Skeletal muscle tissue (tissue), 4 donors: ENCODE results near the gene CLTCL1. TPM values are rescaled to one million over a fixed set of nuclear protein-coding genes. Genes with fewer than 3 reads are reported as not detected.

Experiments
- H3K27ac ChIP-seq: one replicate; pipeline ENCODE4 v1.7.0; 2013; ENCODE audit warnings: mild to moderate bottlenecking, low read depth, low read length, inconsistent platforms
- H3K27me3 ChIP-seq, 3 donors: one replicate each; pipeline ENCODE4 v1.7.0; 2013; ENCODE audit warnings: low read length in 3 of 3; ENCODE audit not compliant: control insufficient read depth in 3 of 3, insufficient read depth in 3 of 3
- H3K36me3 ChIP-seq, 3 donors: one replicate each; pipeline ENCODE4 v1.7.0; 2013; ENCODE audit warnings: low read length in 3 of 3; ENCODE audit not compliant: control insufficient read depth in 3 of 3, insufficient read depth in 3 of 3
- H3K4me1 ChIP-seq, 3 donors: one replicate each; pipeline ENCODE4 v1.7.0; 2013; ENCODE audit warnings: low read length in 3 of 3, mild to moderate bottlenecking in 3 of 3; ENCODE audit not compliant: control insufficient read depth in 3 of 3, insufficient read depth in 3 of 3
- H3K4me3 ChIP-seq, 3 donors: one replicate each; pipeline ENCODE4 v1.7.0; 2013; ENCODE audit warnings: low read length in 3 of 3
- H3K9ac ChIP-seq, 3 donors: one replicate each; pipeline ENCODE4 v1.7.0; 2013; ENCODE audit warnings: low read length in 3 of 3, mild to moderate bottlenecking in 3 of 3, moderate library complexity in 2 of 3, low read depth in 1 of 3
- H3K9me3 ChIP-seq, 3 donors: one replicate each; pipeline ENCODE4 v1.7.0; 2013; ENCODE audit warnings: low read length in 3 of 3; ENCODE audit not compliant: control insufficient read depth in 3 of 3
- total RNA-seq: library from RNA; depleted of rRNA; stranded (reverse); fragments of >200 nt; gene quantifications from one replicate; pipeline ENCODE4 v1.2.3, GENCODE V29; 2014
- donor health status: Osteomylitis.

The CLTCL1 gene
- total RNA-seq, 1 donor from 2014 or later = 33.4 TPM

- H3K27ac ChIP-seq = peak overlapping the region; percentile 1
- H3K27me3 ChIP-seq = no peaks in the 10 kb centered on the region
Observed at GRCh38 chr22:19238900-19239299, 52.6 kb downstream of the CLTCL1 start.

GRCh38 chr22:19235874-19236273 lies 55.6 kb downstream of the CLTCL1 start:
- peaks cover 20 to 47% (median 27%) of the 10 kb centered on the region in 3 donors for H3K4me1 ChIP-seq
- no peak overlapping the region for H3K9ac ChIP-seq
- peaks cover 25 to 58% (median 46%) of the 10 kb centered on the region in 3 donors for H3K36me3 ChIP-seq
- H3K4me3 ChIP-seq = no peak overlapping the region
- H3K27me3 ChIP-seq = no peaks in the 10 kb centered on the region
- no peaks in the 10 kb centered on the region for H3K9me3 ChIP-seq
- no peak overlapping the region for H3K27ac ChIP-seq

More at GRCh38 chr22:19238900-19239299, 52.6 kb downstream of the CLTCL1 start:
- Histone ChIP-seq H3K36me3 (peaks cover 21 to 50% (median 33%) of the 10 kb centered on the region in 3 donors), H3K9me3 (no peaks in the 10 kb centered on the region), H3K9ac (peak overlapping the region in 2 of 3 donors; percentile 10 to 26), H3K4me3 (no peak overlapping the region), H3K4me1 (peaks cover 24 to 50% (median 25%) of the 10 kb centered on the region in 3 donors)

GRCh38 chr22:19234126-19234896 lies 57.2 kb downstream of the CLTCL1 start:
- H3K9me3 ChIP-seq = no peaks in the 10 kb centered on the region
- H3K36me3 ChIP-seq = peaks cover 35 to 60% (median 50%) of the 10 kb centered on the region in 3 donors
- H3K27ac ChIP-seq = no peak overlapping the region
- H3K4me3 ChIP-seq = no peak overlapping the region
- H3K4me1 ChIP-seq = peaks cover 13 to 33% (median 25%) of the 10 kb centered on the region in 3 donors
- H3K27me3 ChIP-seq = no peaks in the 10 kb centered on the region
- H3K9ac ChIP-seq = no peak overlapping the region

- H3K27me3 ChIP-seq = no peaks in the 10 kb centered on the region
- peaks cover 7 to 26% (median 15%) of the 10 kb centered on the region in 3 donors for H3K4me1 ChIP-seq
- no peak overlapping the region for H3K4me3 ChIP-seq
- no peak overlapping the region for H3K27ac ChIP-seq
- peaks cover 41 to 67% (median 50%) of the 10 kb centered on the region in 3 donors for H3K36me3 ChIP-seq
- H3K9me3 ChIP-seq = no peaks in the 10 kb centered on the region
- H3K9ac ChIP-seq = no peak overlapping the region
Observed at GRCh38 chr22:19233189-19233661, 58.3 kb downstream of the CLTCL1 start.

- Histone ChIP-seq H3K4me1 (peaks cover 7 to 24% (median 20%) of the 10 kb centered on the region in 3 donors), H3K9ac (no peak overlapping the region), H3K27me3 (no peaks in the 10 kb centered on the region), H3K27ac (no peak overlapping the region), H3K4me3 (no peak overlapping the region), H3K9me3 (no peaks in the 10 kb centered on the region), H3K36me3 (peaks cover 46 to 73% (median 56%) of the 10 kb centered on the region in 3 donors)
Observed at GRCh38 chr22:19232623-19233022, 58.9 kb downstream of the CLTCL1 start.

- Histone ChIP-seq H3K9ac (no peak overlapping the region), H3K27me3 (no peaks in the 10 kb centered on the region), H3K9me3 (no peaks in the 10 kb centered on the region), H3K36me3 (peaks cover 45 to 69% (median 54%) of the 10 kb centered on the region in 3 donors), H3K27ac (no peak overlapping the region), H3K4me3 (no peak overlapping the region), H3K4me1 (peaks cover 7 to 24% (median 20%) of the 10 kb centered on the region in 3 donors)
Observed at GRCh38 chr22:19231986-19232385, 59.5 kb downstream of the CLTCL1 start.

GRCh38 chr22:19229600-19229999 lies 61.9 kb downstream of the CLTCL1 start:
- peaks cover 64 to 73% (median 68%) of the 10 kb centered on the region in 3 donors for H3K36me3 ChIP-seq

GRCh38 chr22:19228179-19228578 lies 63.3 kb downstream of the CLTCL1 start:
- peaks cover 0 to 9% (median 4%) of the 10 kb centered on the region in 3 donors for H3K4me1 ChIP-seq
- H3K9me3 ChIP-seq = no peaks in the 10 kb centered on the region
- H3K27ac ChIP-seq = no peak overlapping the region
- H3K9ac ChIP-seq = no peak overlapping the region
- H3K4me3 ChIP-seq = no peak overlapping the region
- no peaks in the 10 kb centered on the region for H3K27me3 ChIP-seq
- peaks cover 69 to 76% (median 73%) of the 10 kb centered on the region in 3 donors for H3K36me3 ChIP-seq

More at GRCh38 chr22:19229600-19229999, 61.9 kb downstream of the CLTCL1 start:
- Histone ChIP-seq H3K27me3 (no peaks in the 10 kb centered on the region), H3K9me3 (no peaks in the 10 kb centered on the region), H3K27ac (no peak overlapping the region), H3K4me3 (no peak overlapping the region), H3K9ac (no peak overlapping the region), H3K4me1 (peaks cover 4 to 14% (median 11%) of the 10 kb centered on the region in 3 donors)

GRCh38 chr22:19226428-19226827 lies 65.1 kb downstream of the CLTCL1 start:
- H3K36me3 ChIP-seq = peaks cover 72 to 78% (median 75%) of the 10 kb centered on the region in 3 donors

GRCh38 chr22:19225560-19225959 lies 66.0 kb downstream of the CLTCL1 start:
- Histone ChIP-seq H3K36me3 (peaks cover 76 to 79% (median 78%) of the 10 kb centered on the region in 3 donors), H3K27me3 (no peaks in the 10 kb centered on the region), H3K27ac (no peak overlapping the region), H3K9me3 (no peaks in the 10 kb centered on the region), H3K9ac (no peak overlapping the region), H3K4me3 (no peak overlapping the region), H3K4me1 (peaks cover 4 to 9% (median 7%) of the 10 kb centered on the region in 3 donors)

More at GRCh38 chr22:19226428-19226827, 65.1 kb downstream of the CLTCL1 start:
- Histone ChIP-seq H3K27ac (no peak overlapping the region), H3K4me1 (peaks cover under 1 to 7% (median 2%) of the 10 kb centered on the region in 3 donors), H3K4me3 (no peak overlapping the region), H3K27me3 (no peaks in the 10 kb centered on the region), H3K9ac (no peak overlapping the region), H3K9me3 (no peaks in the 10 kb centered on the region)
